GM19023 (cell line): Measurements from ENCODE around the gene REST.
"Not testable (repeated sequence)": the region's sequence is repeated elsewhere in the genome, so short reads cannot be mapped to it uniquely, and the experiment has no call there.

Experiments
- ATAC-seq: cut with Tn5 transposase; IDR thresholded peaks from one replicate; pipeline ENCODE4 v1.9.1; 2021; ENCODE audit warnings: mild to moderate bottlenecking, moderate library complexity; ENCODE audit not compliant: unreplicated experiment

REST gene

GRCh38 chr4:56908206-56909085 lies 746 bp downstream of the REST start:
- ATAC-seq: peak; percentile 70

- peak; percentile 35 for ATAC-seq
These were observed 1.6 kb downstream of the REST start for GRCh38 chr4:56909086-56909894.

- no peak for ATAC-seq
These were observed 2.7 kb downstream of the REST start for GRCh38 chr4:56910172-56910967.

- no peak for ATAC-seq
These were observed 6.6 kb downstream of the REST start for GRCh38 chr4:56914336-56914735.

- not testable (repeated sequence) for ATAC-seq
These were observed 7.3 kb downstream of the REST start for GRCh38 chr4:56914977-56915376.

- no peak for ATAC-seq
These were observed 19.5 kb downstream of the REST start for GRCh38 chr4:56927196-56927595.

GRCh38 chr4:56930638-56931037 lies 22.9 kb downstream of the REST start:
- no peak for ATAC-seq

- ATAC-seq: no peak
These were observed 24.2 kb downstream of the REST start for GRCh38 chr4:56931924-56932323.

- no peak for ATAC-seq
These were observed 29.6 kb downstream of the REST start for GRCh38 chr4:56937262-56937661.

GRCh38 chr4:56939826-56940225 lies 32.1 kb downstream of the REST start:
- not testable (repeated sequence) for ATAC-seq

GRCh38 chr4:56940403-56940802 lies 32.7 kb downstream of the REST start:
- ATAC-seq: no peak

GRCh38 chr4:56940971-56941370 lies 33.3 kb downstream of the REST start:
- no peak for ATAC-seq

GRCh38 chr4:56941403-56941802 lies 33.7 kb downstream of the REST start:
- ATAC-seq: no peak

GRCh38 chr4:56953680-56954520 lies 46.2 kb downstream of the REST start:
- ATAC-seq: no peak

- no peak for ATAC-seq
These were observed 50.4 kb downstream of the REST start for GRCh38 chr4:56958111-56958517.

GRCh38 chr4:56959100-56959499 lies 51.4 kb downstream of the REST start:
- no peak for ATAC-seq

- no peak for ATAC-seq
These were observed 53.4 kb downstream of the REST start for GRCh38 chr4:56961107-56961500.

- no peak for ATAC-seq
These were observed 63.7 kb downstream of the REST start for GRCh38 chr4:56971383-56971782.

- no peak for ATAC-seq
These were observed 64.7 kb downstream of the REST start for GRCh38 chr4:56972389-56972788.

- no peak for ATAC-seq
These were observed 65.1 kb downstream of the REST start for GRCh38 chr4:56972809-56973208.
